Stomach (tissue), 19 donors: Measurements from ENCODE around the gene NDOR1. TPM values are rescaled to one million over a fixed set of nuclear protein-coding genes. Genes with fewer than 3 reads are reported as not detected.

Source experiments
- DNase-seq, 2 donors: peaks; one replicate each; pipeline versions ENCODE4 v3.0.0 to v3.0.0-alpha.2; 2013 to 2019
- H3K27ac ChIP-seq, 5 donors: fragments of 200-600 bp in 4 of 5; sonication (generic) in 4 of 5; one replicate each; pipeline ENCODE4 v1.5.1; 2013 to 2019; ENCODE audit warnings: mild to moderate bottlenecking in 1 of 5, moderate library complexity in 1 of 5
- H3K27me3 ChIP-seq, 3 donors: fragments of 200-600 bp; sonication (generic); one replicate each; pipeline ENCODE4 v1.5.1; 2017 to 2019; ENCODE audit warnings: mixed run types in 1 of 3
- H3K36me3 ChIP-seq, 4 donors: fragments of 200-600 bp; sonication (generic); 1 replicate in 3 of 4; 2 replicates in 1 of 4; pipeline ENCODE4 v1.5.1; 2016 to 2019
- H3K4me1 ChIP-seq, 4 donors: fragments of 200-600 bp; sonication (generic); one replicate each; pipeline ENCODE4 v1.5.1; 2016 to 2019
- H3K4me3 ChIP-seq, 4 donors: fragments of 200-600 bp; sonication (generic) in 3 of 4; one replicate each; pipeline ENCODE4 v1.5.1; 2016 to 2019; ENCODE audit warnings: mild to moderate bottlenecking in 1 of 4
- H3K9me3 ChIP-seq, 4 donors: fragments of 200-600 bp; sonication (generic); one replicate each; pipeline ENCODE4 v1.5.1; 2016 to 2019
- EP300 ChIP-seq: sonication (generic); formaldehyde crosslinking; IDR thresholded peaks from one replicate; pipeline ENCODE4 v1.6.1; 2017; ENCODE audit warnings: antibody characterized with exemption
- POLR2A ChIP-seq, 4 donors: fragments of 450-650 bp; IDR thresholded peaks; one replicate each; pipeline ENCODE4 v1.6.1; 2016; ENCODE audit warnings: antibody characterized with exemption in 4 of 4, control low read depth in 2 of 4, mild to moderate bottlenecking in 1 of 4, moderate library complexity in 1 of 4
- POLR2AphosphoS5 ChIP-seq, 3 donors: sonication (generic); formaldehyde crosslinking; IDR thresholded peaks; one replicate each; pipeline ENCODE4 v1.6.1; 2016; ENCODE audit warnings: antibody characterized with exemption in 3 of 3
- WGBS, 5 donors: extraction: QIAGEN DNeasy Blood & Tissue Kit in 3 of 5; methylation state at CpG; one replicate each; pipeline versions ENCODE4 v1.1.5 to v1.1.7; 2013 to 2018; 5-methylcytosine and 5-hydroxymethylcytosine counted together
- intact Hi-C: fragments of 100-400 bp; cut with DNase I; formaldehyde crosslinking; loops from one replicate; pipeline ENCODE4 v1.15.1; 2023; ENCODE audit warnings: low total_unique reads
- long read RNA-seq, 10 donors: transcript quantifications; one replicate each; lab custom pipeline, GENCODE V29; 2026
- polyA plus RNA-seq, 3 donors: library from polyadenylated mRNA; stranded (reverse); fragments of 200-250 nt; gene quantifications; one replicate each; pipeline ENCODE4 v1.2.3, GENCODE V29; 2013
- total RNA-seq, 5 donors: library from RNA; depleted of rRNA; stranded (reverse); fragments of >200 nt; gene quantifications; one replicate each; pipeline versions ENCODE4 v1.1.0 to v1.2.3, GENCODE V29; 2014 to 2016
- TF ChIP-seq, protein P1 (sequence below), 7 experiments: fragments of 450-650 bp in 4 of 7; fragments of 200-600 bp in 3 of 7; sonication (generic) in 3 of 7; IDR thresholded peaks; one replicate each; pipeline ENCODE4 v1.5.1; 2016 to 2019; ENCODE audit warnings: antibody characterized with exemption in 7 of 7, control low read depth in 2 of 7, mild to moderate bottlenecking in 1 of 7
- donor health status: healthy with polysubstance abuse.
- donor health status: Bipolar disorder and iron deficiency.
- donor health status: healthy.

The NDOR1 gene
- 100 to 1,000 TPM in 1 of 5 donors, 10 to 100 TPM in 2, 1 to 10 TPM in 1, under 1 TPM in 1; 0.89 to 105 (median 15.5) TPM for total RNA-seq
- polyA plus RNA-seq = 1 to 10 TPM; 4.6 to 9.5 (median 6.4) TPM
- long read RNA-seq, donor 1 = 0 reads
- long read RNA-seq, donor 2 = 0 reads
- long read RNA-seq, donor 3 = 0 reads
- long read RNA-seq, donor 4 = 0 reads
- long read RNA-seq, donor 5, partial matches to known transcripts = 0 of 2 reads
- long read RNA-seq, donor 5, other reads (novel, unspliced or antisense) = 0 of 2 reads
- long read RNA-seq, donor 6, partial matches to known transcripts = 0 of 1 reads
- long read RNA-seq, donor 6, other reads (novel, unspliced or antisense) = 0 of 1 reads
- long read RNA-seq, donor 7, partial matches to known transcripts = 0 of 1 reads
- long read RNA-seq, donor 7, other reads (novel, unspliced or antisense) = 0 of 1 reads
- long read RNA-seq, donor 8 = 0 reads
- long read RNA-seq, donor 9 = 0 reads
- long read RNA-seq, donor 10 = 0 reads

DNA sequence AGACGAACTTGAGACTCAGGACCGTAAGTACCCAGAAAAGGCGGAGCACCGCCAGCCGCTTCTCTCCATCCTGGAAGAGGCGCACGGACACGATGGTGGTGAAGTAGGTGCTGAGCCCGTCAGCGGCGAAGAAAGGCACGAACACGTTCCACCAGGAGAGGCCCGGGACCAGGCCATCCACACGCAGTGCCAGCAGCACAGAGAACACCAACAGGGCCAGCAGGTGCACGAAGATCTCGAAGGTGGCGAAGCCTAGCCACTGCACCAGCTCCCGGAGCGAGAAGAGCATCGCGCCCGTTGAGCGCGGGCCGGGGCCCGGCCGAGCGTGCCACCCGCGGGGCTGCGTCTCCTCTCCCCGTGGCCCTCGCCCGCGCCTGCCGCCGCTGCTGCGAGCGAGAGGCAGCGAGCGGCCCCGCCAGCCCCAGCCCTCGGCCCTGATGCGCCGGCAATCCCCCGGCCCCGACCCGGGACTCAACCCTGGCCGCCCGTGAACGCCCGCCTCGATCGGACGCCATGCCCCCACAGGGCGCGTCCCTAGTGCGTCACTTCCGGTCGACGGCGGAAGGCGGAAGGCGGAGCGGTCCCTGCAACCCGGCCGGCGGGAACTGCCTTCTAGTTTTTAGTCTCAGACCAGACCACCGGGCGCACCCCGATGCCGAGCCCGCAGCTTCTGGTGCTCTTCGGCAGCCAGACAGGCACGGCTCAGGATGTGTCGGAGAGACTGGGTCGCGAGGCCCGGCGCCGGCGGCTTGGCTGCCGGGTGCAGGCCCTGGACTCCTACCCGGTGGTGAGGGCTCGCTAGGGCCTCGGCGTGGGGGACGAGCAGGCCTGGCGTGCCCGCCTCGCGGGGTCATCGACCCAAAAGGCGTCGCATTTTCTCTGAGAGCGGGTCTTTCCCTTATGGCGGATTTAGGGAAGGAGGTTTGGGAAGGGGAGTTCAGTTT, at the start of gene NDOR1, which contains the start of gene TMEM203:
Gene NDOR1, plus strand, starts transcription at position 575 of the 944 bp plus-strand sequence. Its CDS starts 78 bp downstream, at position 653.
Gene TMEM203, minus strand, starts transcription at position 523 of the 944 bp plus-strand sequence. Its CDS starts 234 bp downstream, at position 289.
- intact Hi-C loops = no loop called here
- 0% methylated on average over 30 to 98 of the region's 98 CpGs for WGBS, 5 donors
- TF ChIP-seq EP300 (no peak), POLR2A (IDR thresholded peaks at IDR 0.05) (peak in 1 of 4 donors; percentile 43), POLR2AphosphoS5 (IDR thresholded peaks at IDR 0.05) (peak; percentile 91 to 98 (median 96))

GRCh38 chr9:137156567-137157375, 48.7 kb upstream of the NDOR1 start:
- H3K4me3 ChIP-seq = peak overlapping the region in 3 of 4 donors; percentile 14 to 37 (median 20)
- WGBS, 5 donors = 1 to 5% (median 4%) methylated on average over 36 to 65 of the region's 65 CpGs

More for the DNA sequence above, at the start of gene NDOR1, which contains the start of gene TMEM203:
- H3K27me3 ChIP-seq = no peaks in the 10 kb centered on the region
- peak within 1 kb of the TSS; percentile 88 to 95 (median 91) for H3K4me3 ChIP-seq
- peaks cover 0 to 21% (median 18%) of the 10 kb centered on the region in 4 donors for H3K36me3 ChIP-seq
- H3K4me1 ChIP-seq = peaks cover 53 to 58% (median 57%) of the 10 kb centered on the region in 4 donors
- peak within 1 kb of the TSS; percentile 71 to 94 (median 89) for H3K27ac ChIP-seq
- DNase-seq = peak; percentile 94 to 97
- no peaks in the 10 kb centered on the region for H3K9me3 ChIP-seq

GRCh38 chr9:137157618-137158415, 47.7 kb upstream of the NDOR1 start:
- Histone ChIP-seq H3K4me1 (peaks cover 19 to 37% (median 29%) of the 10 kb centered on the region in 4 donors), H3K27ac (no peak overlapping the region), H3K27me3 (peaks cover 23 to 94% (median 78%) of the 10 kb centered on the region in 3 donors), H3K4me3 (no peak overlapping the region), H3K36me3 (no peaks in the 10 kb centered on the region), H3K9me3 (no peaks in the 10 kb centered on the region)
- 60 to 65% (median 62%) methylated on average over 14 to 19 of the region's 19 CpGs for WGBS, 5 donors
- no peak for DNase-seq
- TF ChIP-seq POLR2AphosphoS5 (IDR thresholded peaks at IDR 0.05) (no peak), EP300 (no peak), POLR2A (IDR thresholded peaks at IDR 0.05) (no peak)
- TF ChIP-seq, protein P1, sequence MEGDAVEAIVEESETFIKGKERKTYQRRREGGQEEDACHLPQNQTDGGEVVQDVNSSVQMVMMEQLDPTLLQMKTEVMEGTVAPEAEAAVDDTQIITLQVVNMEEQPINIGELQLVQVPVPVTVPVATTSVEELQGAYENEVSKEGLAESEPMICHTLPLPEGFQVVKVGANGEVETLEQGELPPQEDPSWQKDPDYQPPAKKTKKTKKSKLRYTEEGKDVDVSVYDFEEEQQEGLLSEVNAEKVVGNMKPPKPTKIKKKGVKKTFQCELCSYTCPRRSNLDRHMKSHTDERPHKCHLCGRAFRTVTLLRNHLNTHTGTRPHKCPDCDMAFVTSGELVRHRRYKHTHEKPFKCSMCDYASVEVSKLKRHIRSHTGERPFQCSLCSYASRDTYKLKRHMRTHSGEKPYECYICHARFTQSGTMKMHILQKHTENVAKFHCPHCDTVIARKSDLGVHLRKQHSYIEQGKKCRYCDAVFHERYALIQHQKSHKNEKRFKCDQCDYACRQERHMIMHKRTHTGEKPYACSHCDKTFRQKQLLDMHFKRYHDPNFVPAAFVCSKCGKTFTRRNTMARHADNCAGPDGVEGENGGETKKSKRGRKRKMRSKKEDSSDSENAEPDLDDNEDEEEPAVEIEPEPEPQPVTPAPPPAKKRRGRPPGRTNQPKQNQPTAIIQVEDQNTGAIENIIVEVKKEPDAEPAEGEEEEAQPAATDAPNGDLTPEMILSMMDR (IDR thresholded peaks at IDR 0.05) = no peak
- intact Hi-C loops = no loop called here

More at GRCh38 chr9:137156567-137157375, 48.7 kb upstream of the NDOR1 start:
- peaks cover 23 to 83% (median 67%) of the 10 kb centered on the region in 3 donors for H3K27me3 ChIP-seq
- peaks cover 8 to 26% (median 19%) of the 10 kb centered on the region in 4 donors for H3K4me1 ChIP-seq
- TF ChIP-seq, protein P1 (IDR thresholded peaks at IDR 0.05) = no peak
- TF ChIP-seq EP300 (no peak), POLR2AphosphoS5 (IDR thresholded peaks at IDR 0.05) (no peak), POLR2A (IDR thresholded peaks at IDR 0.05) (no peak)
- peak; percentile 46 to 54 for DNase-seq
- no peak overlapping the region for H3K27ac ChIP-seq
- intact Hi-C loops = no loop called here
- H3K36me3 ChIP-seq = no peaks in the 10 kb centered on the region
- H3K9me3 ChIP-seq = no peaks in the 10 kb centered on the region
